A172 (cell line): ENCODE measurements around the gene ADAMTSL3. TPM values are rescaled to one million over a fixed set of nuclear protein-coding genes. Genes with fewer than 3 reads are reported as not detected.
"Not testable (repeated sequence)": the region's sequence is repeated elsewhere in the genome, so short reads cannot be mapped to it uniquely, and the experiment has no call there.

Experiments used
- DNase-seq: peaks from one replicate; pipeline ENCODE4 v3.0.0-alpha.2; 2015; ENCODE audit warnings: low spot score
- total RNA-seq: library from RNA; depleted of rRNA; stranded (reverse); fragments of >200 nt; shearing (Covaris generic); gene quantifications from 2 replicates; pipeline ENCODE4 v1.2.3, GENCODE V29; 2014

Gene ADAMTSL3
- total RNA-seq, 1 experiment from 2014 or later, result not detected

DNA sequence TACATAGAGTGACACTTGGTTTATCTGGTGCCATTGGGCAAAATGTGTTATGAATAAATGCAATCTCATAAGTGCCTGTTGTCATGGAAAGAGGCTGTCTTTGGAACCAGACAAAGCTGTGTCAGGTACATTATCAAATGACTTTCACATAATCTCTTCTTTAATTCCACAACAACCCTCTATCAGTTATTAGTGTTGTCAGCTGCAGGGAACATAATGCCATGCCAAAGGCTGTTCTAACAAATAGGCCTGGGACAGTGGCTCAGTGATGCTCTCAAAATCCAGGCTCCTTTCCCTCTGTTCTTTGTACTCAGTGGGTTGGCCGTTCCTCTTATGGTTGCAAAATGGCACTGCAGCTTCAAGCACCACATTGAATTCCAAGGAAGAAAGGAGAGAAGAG lies 91.8 kb downstream of the ADAMTSL3 start:
- no peak for DNase-seq

DNA sequence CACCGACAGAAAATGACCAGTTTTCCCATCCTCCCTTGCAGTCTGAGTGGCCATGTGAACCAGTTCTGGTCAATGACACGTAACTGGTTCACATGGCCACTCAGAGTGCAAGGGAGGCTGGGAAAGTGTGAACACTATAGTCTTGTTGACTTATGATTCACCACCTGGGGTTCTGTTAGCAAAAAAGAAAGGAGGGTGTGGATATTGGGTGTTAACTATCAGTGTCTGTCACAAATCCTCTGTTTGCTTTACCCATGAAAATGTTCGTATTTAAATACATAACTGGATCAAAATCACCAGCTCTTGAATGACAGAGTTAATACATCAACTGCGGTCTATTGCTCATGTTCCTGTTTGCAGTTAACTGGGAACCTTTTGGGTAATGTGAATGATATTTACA lies 92.3 kb downstream of the ADAMTSL3 start:
- DNase-seq, result no peak

GRCh38 chr15:83747050-83747717 lies 93.3 kb downstream of the ADAMTSL3 start:
- peak; percentile 75 for DNase-seq

GRCh38 chr15:83747718-83748110 lies 93.8 kb downstream of the ADAMTSL3 start:
- no peak for DNase-seq

DNA sequence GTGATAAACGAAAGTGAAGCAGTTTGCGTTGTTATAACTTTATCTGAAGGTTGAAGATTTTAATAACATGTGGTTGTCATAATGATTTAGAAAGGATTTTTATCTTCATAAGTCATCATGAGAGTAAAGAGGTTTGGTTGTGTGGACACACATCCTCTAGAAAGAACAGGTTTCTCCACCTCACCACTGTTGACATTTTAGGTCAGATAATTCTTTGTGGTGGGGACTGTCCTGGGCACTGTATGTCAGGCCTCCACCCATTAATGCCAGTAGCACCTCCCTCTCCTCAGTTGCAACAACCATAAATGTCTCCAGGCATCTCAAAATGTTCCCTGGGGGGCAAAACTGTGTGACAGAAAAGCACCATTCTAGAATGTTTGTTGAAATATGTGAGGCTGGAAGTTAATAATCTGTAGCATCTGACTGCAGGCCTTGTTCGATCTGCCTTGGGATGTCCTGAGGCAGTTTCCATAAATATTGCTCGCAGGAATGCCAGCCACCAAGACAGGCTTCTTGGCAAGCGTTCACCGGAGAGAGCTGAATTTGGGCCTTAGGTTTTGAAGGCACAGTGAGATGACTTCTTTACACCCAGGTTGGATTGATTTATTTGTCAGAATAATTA lies 100.1 kb downstream of the ADAMTSL3 start:
- DNase-seq, result no peak

DNA sequence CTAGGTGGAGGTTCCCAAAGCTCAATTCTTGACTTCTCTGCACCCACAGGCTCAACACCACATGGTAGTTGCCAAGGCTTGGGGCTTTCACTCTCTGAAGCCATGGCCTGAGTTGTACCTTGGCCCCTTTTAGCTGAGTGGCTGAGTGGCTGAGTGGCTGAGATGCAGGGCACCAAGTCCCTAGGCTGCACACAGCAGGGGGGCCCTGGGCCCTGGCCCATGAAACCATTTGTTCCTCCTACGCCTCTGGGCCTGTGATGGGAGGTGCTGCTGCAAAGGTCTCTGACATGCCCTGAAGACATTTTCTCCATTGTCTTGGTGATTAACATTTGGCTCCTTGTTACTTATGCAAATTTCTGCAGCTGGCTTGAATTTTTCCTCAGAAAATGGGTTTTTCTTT lies 103.4 kb downstream of the ADAMTSL3 start:
- not testable (repeated sequence) for DNase-seq

DNA sequence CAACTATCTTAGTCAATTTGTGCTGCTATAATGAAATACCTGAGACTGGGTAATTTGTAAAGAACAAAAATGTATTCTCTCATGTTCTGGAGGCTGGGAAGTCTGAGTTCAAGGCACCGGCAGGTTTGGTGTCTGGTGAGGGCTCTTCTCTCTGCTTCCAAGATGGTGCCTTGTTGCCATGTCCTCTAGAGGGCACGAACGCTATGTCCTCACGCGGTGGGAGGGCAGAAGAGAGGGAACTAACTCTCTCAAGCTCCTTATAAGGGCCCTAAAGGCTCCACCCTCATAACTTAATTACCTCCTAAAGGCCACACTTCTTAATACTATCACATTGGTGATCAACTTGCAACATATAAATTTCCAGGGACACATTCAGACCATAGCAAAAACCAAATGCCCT lies 108.4 kb downstream of the ADAMTSL3 start:
- DNase-seq, result no peak

DNA sequence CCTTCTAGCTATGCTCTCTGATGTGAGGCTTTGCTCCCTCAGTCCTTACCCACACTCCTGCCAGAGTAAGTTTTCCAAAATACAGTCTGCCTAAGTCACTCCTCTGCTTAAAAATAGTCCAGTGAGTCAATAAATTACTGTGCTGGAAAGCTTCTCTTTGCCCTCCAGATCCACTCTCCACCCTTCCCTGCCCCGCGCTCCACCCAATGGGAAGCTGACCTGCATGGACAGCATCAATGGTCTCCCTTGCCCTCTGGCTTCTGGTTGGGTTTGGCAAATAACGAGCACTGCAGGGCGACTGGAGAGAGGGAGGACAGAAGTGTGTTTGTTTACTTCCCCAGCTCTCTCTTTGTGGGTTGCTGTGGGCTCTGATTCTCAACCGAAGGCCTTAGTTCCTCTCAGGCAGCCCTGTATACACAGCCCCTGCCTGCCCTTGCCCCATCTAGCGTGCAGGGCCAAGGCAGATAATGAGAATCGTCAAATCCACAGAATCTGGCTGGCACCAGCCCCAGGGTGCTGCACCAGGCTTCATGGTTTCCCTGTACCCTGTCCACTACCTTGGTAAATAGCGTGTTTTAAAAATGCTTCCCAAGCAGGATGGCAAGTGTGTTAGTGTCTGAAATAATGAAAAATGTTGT lies 110.4 kb downstream of the ADAMTSL3 start:
- DNase-seq, result no peak

DNA sequence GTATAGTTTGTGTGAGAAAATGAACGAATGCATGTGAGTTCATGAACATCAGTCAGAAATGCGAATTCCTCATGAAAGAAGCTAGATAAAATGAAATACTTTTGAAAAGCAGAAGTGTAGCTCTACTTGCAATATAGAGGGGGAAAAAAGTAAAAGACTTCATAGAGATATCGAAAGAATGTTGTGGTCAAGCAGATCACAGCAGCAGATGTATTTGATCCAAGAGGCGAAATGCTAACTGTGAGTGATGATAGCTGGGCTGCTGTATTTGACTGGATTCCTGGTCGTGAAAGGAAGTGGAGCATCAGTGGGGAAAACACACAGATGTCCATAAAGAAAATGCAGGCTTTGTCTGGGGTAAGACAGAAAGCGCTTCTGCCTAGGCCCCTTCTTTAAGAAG lies 112.4 kb downstream of the ADAMTSL3 start:
- no peak for DNase-seq

- no peak for DNase-seq
These were observed 113.8 kb downstream of the ADAMTSL3 start for GRCh38 chr15:83767741-83768140.

GRCh38 chr15:83769411-83769999 lies 115.6 kb downstream of the ADAMTSL3 start:
- no peak for DNase-seq

DNA sequence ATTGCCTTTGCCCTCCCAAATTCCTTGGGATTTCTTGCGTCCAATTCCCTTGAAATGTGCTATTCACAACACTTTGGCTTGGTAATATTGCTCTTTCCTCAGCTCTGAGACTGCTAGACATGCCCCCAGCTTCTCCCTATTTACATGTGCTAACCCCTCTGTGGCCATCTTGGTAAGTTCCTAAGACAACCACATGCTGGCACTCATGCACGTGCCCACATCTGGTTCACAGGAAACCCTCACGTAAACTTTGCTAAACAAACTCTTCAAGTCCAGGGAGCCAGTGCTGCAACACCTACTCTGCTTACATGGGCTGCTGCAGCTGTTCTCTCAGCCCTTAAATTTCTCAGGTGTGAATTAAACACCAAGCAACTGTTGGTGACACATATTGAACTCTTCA lies 121.8 kb downstream of the ADAMTSL3 start:
- no peak for DNase-seq

DNA sequence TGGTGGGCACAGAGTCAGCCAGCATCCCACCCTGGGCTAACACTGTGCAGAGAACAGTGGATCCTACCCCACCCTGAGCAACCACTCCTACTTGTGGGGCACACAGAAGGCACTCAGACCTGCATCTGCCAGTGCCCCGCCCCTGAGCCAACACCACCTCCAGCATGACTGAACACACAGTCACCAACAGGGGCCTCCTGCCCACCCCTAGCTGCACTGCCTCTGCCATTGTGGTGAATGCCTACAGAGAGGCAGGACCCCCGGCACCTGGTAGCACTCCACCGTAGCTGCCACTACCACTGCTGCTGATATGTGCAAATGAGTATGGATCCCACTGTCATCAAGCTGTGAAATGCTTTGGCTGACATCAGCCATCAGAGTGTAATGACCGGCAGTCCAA lies 123.1 kb downstream of the ADAMTSL3 start:
- DNase-seq, result no peak

- DNase-seq, result no peak
These were observed 129.3 kb downstream of the ADAMTSL3 start for GRCh38 chr15:83783227-83783626.

DNA sequence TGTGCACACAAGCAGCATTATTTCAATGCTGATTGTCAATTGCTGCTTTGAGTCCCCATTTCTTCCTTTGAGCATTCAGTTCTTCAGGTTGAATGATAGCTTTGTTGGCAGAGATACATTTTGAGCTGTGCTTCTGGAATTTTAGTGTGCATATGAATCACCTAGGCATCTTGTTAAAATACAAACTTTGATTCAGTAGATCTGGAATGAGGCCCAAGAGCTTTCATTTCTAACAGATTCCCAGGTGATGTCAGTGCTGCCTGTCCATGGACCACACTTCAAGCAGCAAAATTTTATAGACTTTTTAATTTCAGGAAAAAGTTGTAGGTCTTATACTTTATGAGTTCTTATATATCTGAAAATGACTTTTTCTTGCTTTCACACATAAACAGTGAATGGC lies 131.1 kb downstream of the ADAMTSL3 start:
- DNase-seq, result peak; percentile 29

DNA sequence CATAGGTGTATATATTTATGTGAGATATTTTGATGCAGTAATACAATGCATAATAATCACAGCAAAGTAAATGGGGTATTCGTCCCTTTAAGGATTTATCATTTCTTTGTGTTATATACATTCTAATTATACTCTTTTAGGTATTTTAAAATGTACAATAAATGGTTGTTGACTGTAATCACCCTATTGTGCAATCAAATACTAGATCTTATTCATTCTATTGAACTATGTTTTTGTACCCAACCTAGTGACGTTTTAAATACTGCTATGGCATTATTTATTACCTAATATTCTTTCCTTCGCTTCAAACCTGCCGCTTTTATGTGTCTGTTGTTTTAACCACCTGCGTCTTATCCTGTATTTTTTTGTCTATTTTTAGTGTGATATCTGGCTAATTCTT lies 132.4 kb downstream of the ADAMTSL3 start:
- no peak for DNase-seq

DNA sequence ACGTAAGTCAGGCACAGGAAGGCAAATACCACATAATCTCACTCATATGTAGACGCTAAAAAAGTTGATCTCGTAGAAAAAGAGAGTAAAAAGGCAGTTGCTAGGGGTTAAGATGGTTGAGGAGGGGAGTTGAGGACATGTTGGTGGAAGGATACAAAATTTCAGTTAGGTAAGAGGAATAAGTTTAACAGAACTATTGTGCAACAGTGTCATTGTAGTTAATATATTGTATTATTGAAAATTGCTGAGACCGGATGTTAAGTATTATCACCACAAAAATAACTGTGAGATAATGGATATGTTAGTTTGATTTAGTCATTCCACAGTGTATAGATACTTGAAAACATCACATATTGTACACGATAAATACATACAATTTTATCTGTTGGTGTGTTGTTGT lies 139.1 kb downstream of the ADAMTSL3 start:
- DNase-seq, result no peak

GRCh38 chr15:83794209-83794608 lies 140.3 kb downstream of the ADAMTSL3 start:
- DNase-seq, result no peak

- DNase-seq, result no peak
These were observed 155.4 kb downstream of the ADAMTSL3 start for GRCh38 chr15:83809345-83809744.

DNA sequence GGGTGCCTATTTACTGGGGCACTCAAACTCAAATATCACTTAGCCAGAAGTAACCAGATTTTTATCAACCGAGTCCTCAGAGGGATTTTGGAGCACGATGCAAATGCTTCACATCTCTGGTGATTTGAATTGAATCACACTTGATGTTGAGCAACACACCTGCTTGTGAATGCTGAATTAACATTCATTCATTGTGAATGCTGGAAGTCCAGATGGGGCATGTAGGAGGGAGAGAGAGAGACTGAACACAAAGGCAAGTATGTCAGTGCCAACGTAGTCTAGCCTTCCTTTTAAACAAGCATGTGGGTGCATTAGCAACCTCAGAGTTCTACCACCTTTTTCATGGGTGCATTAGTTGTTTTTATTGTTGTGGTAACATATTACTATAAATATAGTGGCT lies 156.2 kb downstream of the ADAMTSL3 start:
- DNase-seq, result no peak

DNA sequence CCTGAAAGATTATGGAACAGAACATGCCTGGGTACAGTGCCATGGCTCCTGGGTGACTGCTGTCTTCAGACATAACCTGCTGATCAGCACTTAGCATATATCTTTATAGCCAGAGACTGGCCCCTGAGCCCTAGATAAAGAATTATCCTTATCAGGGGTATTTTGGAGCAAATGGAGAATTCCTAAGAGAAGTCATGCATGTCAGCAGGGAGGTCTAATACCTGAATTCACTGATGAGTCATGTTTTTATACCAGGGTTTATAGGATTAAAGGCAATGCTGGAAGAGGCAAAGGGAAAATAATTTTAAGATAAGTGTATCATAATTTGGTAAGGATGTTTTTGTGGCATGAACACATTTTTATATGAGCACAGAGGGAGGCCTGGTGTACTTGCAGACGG lies 159.8 kb downstream of the ADAMTSL3 start:
- DNase-seq, result no peak

DNA sequence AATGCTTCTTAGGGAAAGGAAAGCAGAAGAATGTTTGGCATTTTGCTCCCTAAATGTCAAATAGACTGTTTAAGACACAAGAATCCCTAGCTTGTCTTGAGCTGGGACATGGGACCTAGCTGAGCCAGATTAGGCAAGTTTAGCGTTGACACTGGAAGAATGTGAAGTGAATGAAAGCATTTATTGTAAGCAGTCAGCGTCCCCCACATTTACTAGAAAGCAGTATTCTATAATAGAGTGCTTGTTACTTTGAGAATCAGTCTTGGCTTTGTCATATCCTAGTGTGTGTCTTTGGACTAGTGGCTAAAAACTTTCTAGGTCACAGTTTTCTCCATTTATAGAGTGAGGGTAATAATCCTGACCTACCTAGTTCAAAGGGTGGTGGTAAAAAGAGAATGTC lies 161.6 kb downstream of the ADAMTSL3 start:
- no peak for DNase-seq
